Neuronal stem cell (in vitro differentiated cells): ENCODE data around the gene ERG28.

Experiments
- DNase-seq: peaks from one replicate; pipeline ENCODE4 v3.0.0-alpha.2; 2013; ENCODE audit warnings: low spot score
- H2AFZ ChIP-seq: one replicate; pipeline ENCODE4 v1.6.1; 2013; ENCODE audit warnings: mild to moderate bottlenecking, low read length, inconsistent platforms
- H2AK5ac ChIP-seq: 2 replicates; pipeline ENCODE4 v1.6.1; 2013; ENCODE audit warnings: low read depth, mild to moderate bottlenecking, inconsistent platforms, low read length, moderate library complexity, mixed read lengths
- H2BK120ac ChIP-seq: 2 replicates; pipeline ENCODE4 v1.6.1; 2013; ENCODE audit warnings: low read depth, mild to moderate bottlenecking, inconsistent platforms, low read length, moderate library complexity, mixed read lengths
- H2BK12ac ChIP-seq: one replicate; pipeline ENCODE4 v1.6.1; 2013; ENCODE audit warnings: low read length, inconsistent platforms
- H2BK15ac ChIP-seq: 2 replicates; pipeline ENCODE4 v1.6.1; 2013; ENCODE audit warnings: mild to moderate bottlenecking, low read length, inconsistent platforms, mixed read lengths
- H2BK5ac ChIP-seq: one replicate; pipeline ENCODE4 v1.6.1; 2013; ENCODE audit warnings: inconsistent platforms, mild to moderate bottlenecking, low read length, moderate library complexity
- H3K14ac ChIP-seq: one replicate; pipeline ENCODE4 v1.6.1; 2013; ENCODE audit warnings: low read length, inconsistent platforms
- H3K18ac ChIP-seq: 2 replicates; pipeline ENCODE4 v1.6.1; 2013; ENCODE audit warnings: low read length, inconsistent platforms
- H3K23ac ChIP-seq: 2 replicates; pipeline ENCODE4 v1.6.1; 2013; ENCODE audit warnings: low read depth, mild to moderate bottlenecking, mixed read lengths, low read length, inconsistent platforms; ENCODE audit not compliant: poor library complexity
- H3K27ac ChIP-seq: replicated peaks from 3 replicates; pipeline ENCODE4 v1.5.1; 2013; ENCODE audit warnings: low read length, inconsistent platforms
- H3K27me3 ChIP-seq, 3 experiments: 2 replicates each; pipeline ENCODE4 v1.6.1; 2013; ENCODE audit warnings: low read length in 3 of 3, mild to moderate bottlenecking in 2 of 3, inconsistent platforms in 1 of 3, low read depth in 1 of 3, mixed read lengths in 1 of 3, moderate library complexity in 1 of 3; ENCODE audit not compliant: control insufficient read depth in 3 of 3, insufficient read depth in 3 of 3
- H3K36me3 ChIP-seq, 2 donors: replicated peaks in 1 of 2; 2 replicates each; pipeline ENCODE4 v1.6.1; 2013; ENCODE audit warnings: low read length in 2 of 2; ENCODE audit not compliant: control insufficient read depth in 2 of 2, insufficient read depth in 2 of 2
- H3K4ac ChIP-seq: 2 replicates; pipeline ENCODE4 v1.6.1; 2013; ENCODE audit warnings: inconsistent platforms, mild to moderate bottlenecking, low read length, moderate library complexity
- H3K4me1 ChIP-seq, 2 donors: 1 replicate in 1 of 2; 2 replicates in 1 of 2; pipeline ENCODE4 v1.6.1; 2013; ENCODE audit warnings: low read length in 2 of 2, low read depth in 1 of 2; ENCODE audit not compliant: control insufficient read depth in 2 of 2, insufficient read depth in 1 of 2
- H3K4me2 ChIP-seq: one replicate; pipeline ENCODE4 v1.6.1; 2013; ENCODE audit warnings: mild to moderate bottlenecking, low read length, inconsistent platforms; ENCODE audit not compliant: insufficient read depth, poor library complexity, severe bottlenecking
- H3K4me3 ChIP-seq, 2 donors: 2 replicates each; pipeline ENCODE4 v1.5.1; 2013; ENCODE audit warnings: low read length in 2 of 2, mild to moderate bottlenecking in 2 of 2, inconsistent platforms in 1 of 2, moderate library complexity in 1 of 2
- H3K79me1 ChIP-seq: one replicate; pipeline ENCODE4 v1.6.1; 2013; ENCODE audit warnings: low read depth, mild to moderate bottlenecking, inconsistent platforms, low read length, moderate library complexity
- H3K9ac ChIP-seq: one replicate; pipeline ENCODE4 v1.6.1; 2013; ENCODE audit warnings: mild to moderate bottlenecking, low read depth, low read length, inconsistent platforms; ENCODE audit not compliant: poor library complexity
- H3K9me3 ChIP-seq, 2 donors: replicated peaks in 1 of 2; 2 replicates each; pipeline versions ENCODE3 to v1.6.1; 2013; ENCODE audit warnings: low read length in 2 of 2, mild to moderate bottlenecking in 2 of 2, inconsistent platforms in 1 of 2, low read depth in 1 of 2, mixed read lengths in 1 of 2, moderate library complexity in 1 of 2; ENCODE audit not compliant: control insufficient read depth in 2 of 2, insufficient read depth in 1 of 2
- H4K8ac ChIP-seq: one replicate; pipeline ENCODE4 v1.6.1; 2013; ENCODE audit warnings: low read depth, mild to moderate bottlenecking, inconsistent platforms, low read length, moderate library complexity
- H4K91ac ChIP-seq: one replicate; pipeline ENCODE4 v1.6.1; 2013; ENCODE audit warnings: low read length, low read depth, mild to moderate bottlenecking, inconsistent platforms; ENCODE audit not compliant: poor library complexity
- WGBS, 2 donors: extraction: QIAGEN DNeasy Blood & Tissue Kit; methylation state at CpG; one replicate each; pipeline ENCODE4 v1.1.7; 2013; ENCODE audit warnings: missing lambda C conversion rate in 2 of 2, mixed read lengths in 1 of 2; ENCODE audit not compliant: insufficient read length in 2 of 2, insufficient replicate concordance in 1 of 2; ENCODE audit errors: extremely low coverage in 2 of 2; 5-methylcytosine and 5-hydroxymethylcytosine counted together

ERG28 gene

DNA sequence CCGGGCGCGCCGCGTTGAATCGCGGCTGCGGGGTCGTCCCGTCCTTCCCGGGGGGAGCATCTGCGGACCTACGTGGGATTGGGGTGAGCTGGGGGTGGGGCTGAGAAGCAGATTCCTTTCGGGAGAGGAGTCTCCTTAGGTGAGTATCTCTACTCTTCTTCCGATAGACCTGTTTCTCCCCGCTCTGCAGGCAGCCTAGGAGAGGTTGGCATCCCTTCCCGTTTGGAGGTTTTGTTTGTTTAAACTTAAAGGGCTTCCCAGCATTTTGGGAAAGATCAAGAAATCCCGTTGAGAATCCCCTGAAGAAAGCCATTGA is 781 bp upstream of the ERG28 start:
- H3K9ac ChIP-seq, result peak overlapping the region; percentile 37
- no peaks in the 10 kb centered on the region for H3K27me3 ChIP-seq
- peak overlapping the region; percentile 57 for H3K23ac ChIP-seq
- peak overlapping the region; percentile 91 for H3K18ac ChIP-seq
- H2AFZ ChIP-seq, result peak overlapping the region; percentile 97
- H3K9me3 ChIP-seq, result no peaks in the 10 kb centered on the region
- H2BK5ac ChIP-seq, result peak overlapping the region; percentile 90
- H2BK15ac ChIP-seq, result no peak overlapping the region
- H3K36me3 ChIP-seq, result peaks cover 8 to 61% of the 10 kb centered on the region in 2 donors
- H4K8ac ChIP-seq, result no peak overlapping the region
- no CpG with 5 or more reads among the region's 18 CpGs for WGBS, 2 donors
- H2BK120ac ChIP-seq, result no peak overlapping the region
- no peak overlapping the region for H2BK12ac ChIP-seq
- H2AK5ac ChIP-seq, result no peak overlapping the region
- H3K4me1 ChIP-seq, result peaks cover 2 to 13% of the 10 kb centered on the region in 2 donors
- no peak overlapping the region for H4K91ac ChIP-seq
- DNase-seq, result no peak
- peak overlapping the region; percentile 94 for H3K27ac ChIP-seq
- peak overlapping the region; percentile 80 to 94 for H3K4me3 ChIP-seq
- peak overlapping the region; percentile 66 for H3K4me2 ChIP-seq
- H3K4ac ChIP-seq, result no peak overlapping the region
- no peak overlapping the region for H3K14ac ChIP-seq
- no peaks in the 10 kb centered on the region for H3K79me1 ChIP-seq

GRCh38 chr14:75660238-75660629 is 442 bp downstream of the ERG28 start:
- H3K4me2 ChIP-seq, result peak overlapping the region; percentile 66
- no peak overlapping the region for H3K9ac ChIP-seq
- DNase-seq, result no peak
- H3K4me1 ChIP-seq, result peaks cover 2 to 13% of the 10 kb centered on the region in 2 donors
- H3K18ac ChIP-seq, result no peak overlapping the region
- no peaks in the 10 kb centered on the region for H3K79me1 ChIP-seq
- H2AFZ ChIP-seq, result peak overlapping the region; percentile 97
- no peak overlapping the region for H2BK12ac ChIP-seq
- H3K4ac ChIP-seq, result no peak overlapping the region
- H3K36me3 ChIP-seq, result peaks cover 8 to 63% of the 10 kb centered on the region in 2 donors
- no peak overlapping the region for H2AK5ac ChIP-seq
- no peak overlapping the region for H3K14ac ChIP-seq
- H3K27me3 ChIP-seq, result no peaks in the 10 kb centered on the region
- H4K8ac ChIP-seq, result no peak overlapping the region
- H3K23ac ChIP-seq, result no peak overlapping the region
- peak overlapping the region; percentile 90 for H2BK5ac ChIP-seq
- no CpG with 5 or more reads among the region's 4 CpGs for WGBS, 2 donors
- no peak overlapping the region for H3K27ac ChIP-seq
- peak overlapping the region; percentile 80 to 94 for H3K4me3 ChIP-seq
- no peak overlapping the region for H4K91ac ChIP-seq
- H2BK120ac ChIP-seq, result no peak overlapping the region
- no peak overlapping the region for H2BK15ac ChIP-seq
- H3K9me3 ChIP-seq, result no peaks in the 10 kb centered on the region

- H4K91ac ChIP-seq, result no peak overlapping the region
- no peak overlapping the region for H2BK120ac ChIP-seq
- H3K4me1 ChIP-seq, result peaks cover 2 to 13% of the 10 kb centered on the region in 2 donors
- no peak overlapping the region for H4K8ac ChIP-seq
- no peak overlapping the region for H2BK5ac ChIP-seq
- no peak overlapping the region for H3K27ac ChIP-seq
- H3K9ac ChIP-seq, result no peak overlapping the region
- no peaks in the 10 kb centered on the region for H3K79me1 ChIP-seq
- no CpG with 5 or more reads among the region's 2 CpGs for WGBS, 2 donors
- H3K9me3 ChIP-seq, result no peaks in the 10 kb centered on the region
- no peak overlapping the region for H3K18ac ChIP-seq
- no peak overlapping the region for H3K4me2 ChIP-seq
- no peak overlapping the region for H2BK12ac ChIP-seq
- H3K14ac ChIP-seq, result no peak overlapping the region
- no peaks in the 10 kb centered on the region for H3K27me3 ChIP-seq
- no peak overlapping the region for H2BK15ac ChIP-seq
- peaks cover 14 to 63% of the 10 kb centered on the region in 2 donors for H3K36me3 ChIP-seq
- H3K4ac ChIP-seq, result no peak overlapping the region
- H3K4me3 ChIP-seq, result peak overlapping the region in 1 of 2 donors; percentile 80
- no peak for DNase-seq
- no peak overlapping the region for H2AFZ ChIP-seq
- no peak overlapping the region for H3K23ac ChIP-seq
- no peak overlapping the region for H2AK5ac ChIP-seq
These were observed 1.7 kb downstream of the ERG28 start for GRCh38 chr14:75658957-75659356.

GRCh38 chr14:75657331-75657730 is 3.3 kb downstream of the ERG28 start:
- no peak overlapping the region for H4K91ac ChIP-seq
- no peak overlapping the region for H3K23ac ChIP-seq
- no peak overlapping the region for H3K18ac ChIP-seq
- H2BK12ac ChIP-seq, result no peak overlapping the region
- H3K9me3 ChIP-seq, result no peaks in the 10 kb centered on the region
- H3K27me3 ChIP-seq, result no peaks in the 10 kb centered on the region
- no CpG with 5 or more reads among the region's 4 CpGs for WGBS, 2 donors
- H3K4ac ChIP-seq, result no peak overlapping the region
- no peak overlapping the region for H2AK5ac ChIP-seq
- no peaks in the 10 kb centered on the region for H3K79me1 ChIP-seq
- no peak overlapping the region for H2AFZ ChIP-seq
- H3K4me2 ChIP-seq, result no peak overlapping the region
- H3K9ac ChIP-seq, result no peak overlapping the region
- no peak overlapping the region for H3K14ac ChIP-seq
- H2BK15ac ChIP-seq, result no peak overlapping the region
- H2BK120ac ChIP-seq, result no peak overlapping the region
- H4K8ac ChIP-seq, result no peak overlapping the region
- H2BK5ac ChIP-seq, result no peak overlapping the region
- H3K4me1 ChIP-seq, result peaks cover 2 to 9% of the 10 kb centered on the region in 2 donors
- no peak for DNase-seq
- H3K27ac ChIP-seq, result no peak overlapping the region
- H3K36me3 ChIP-seq, result peaks cover 18 to 65% of the 10 kb centered on the region in 2 donors
- H3K4me3 ChIP-seq, result no peak overlapping the region
